ENCODE data around the gene NELFCD.

DNA sequence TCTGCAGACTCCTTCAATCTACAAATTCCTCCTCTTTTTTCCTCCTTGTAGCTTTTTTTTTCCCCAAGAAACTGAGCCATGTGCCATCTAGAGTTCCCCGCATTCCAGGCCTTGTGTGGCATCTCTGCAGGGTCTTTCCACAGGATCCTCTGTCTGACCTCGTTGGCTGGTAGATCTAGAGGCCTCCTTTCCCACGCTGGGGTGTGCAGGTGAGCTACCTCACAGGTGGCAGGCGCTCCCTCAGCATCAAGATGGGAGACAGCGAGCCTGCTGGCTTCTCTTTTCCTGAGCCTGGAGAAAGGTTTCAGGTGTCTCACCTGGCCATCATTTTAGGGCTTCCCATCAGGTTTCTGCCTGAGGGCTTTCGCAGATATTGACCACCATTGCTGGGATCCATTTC lies 9.6 kb upstream of the NELFCD start:
- TF ChIP-seq, protein P1, sequence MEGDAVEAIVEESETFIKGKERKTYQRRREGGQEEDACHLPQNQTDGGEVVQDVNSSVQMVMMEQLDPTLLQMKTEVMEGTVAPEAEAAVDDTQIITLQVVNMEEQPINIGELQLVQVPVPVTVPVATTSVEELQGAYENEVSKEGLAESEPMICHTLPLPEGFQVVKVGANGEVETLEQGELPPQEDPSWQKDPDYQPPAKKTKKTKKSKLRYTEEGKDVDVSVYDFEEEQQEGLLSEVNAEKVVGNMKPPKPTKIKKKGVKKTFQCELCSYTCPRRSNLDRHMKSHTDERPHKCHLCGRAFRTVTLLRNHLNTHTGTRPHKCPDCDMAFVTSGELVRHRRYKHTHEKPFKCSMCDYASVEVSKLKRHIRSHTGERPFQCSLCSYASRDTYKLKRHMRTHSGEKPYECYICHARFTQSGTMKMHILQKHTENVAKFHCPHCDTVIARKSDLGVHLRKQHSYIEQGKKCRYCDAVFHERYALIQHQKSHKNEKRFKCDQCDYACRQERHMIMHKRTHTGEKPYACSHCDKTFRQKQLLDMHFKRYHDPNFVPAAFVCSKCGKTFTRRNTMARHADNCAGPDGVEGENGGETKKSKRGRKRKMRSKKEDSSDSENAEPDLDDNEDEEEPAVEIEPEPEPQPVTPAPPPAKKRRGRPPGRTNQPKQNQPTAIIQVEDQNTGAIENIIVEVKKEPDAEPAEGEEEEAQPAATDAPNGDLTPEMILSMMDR (IDR thresholded peaks at IDR 0.05), result no peak
- no peak for TF ChIP-seq POLR2A (IDR thresholded peaks at IDR 0.05)

All from thyroid gland (tissue), 4 donors.